ENCODE results near the gene WHRN.
A peak's percentile ranks its signal among the peaks of the same experiment; 100 is the strongest.

The WHRN gene

GRCh38 chr9:114364134-114365041 lies 140.9 kb downstream of the WHRN start:
- DNase-seq (ENCODE audit: low read depth), result peak; percentile 99

- DNase-seq (ENCODE audit: low read depth), result no peak
Measured at GRCh38 chr9:114363424-114363823, 141.8 kb downstream of the WHRN start.

- no peak for DNase-seq (ENCODE audit: low read depth)
Measured at GRCh38 chr9:114362394-114362793, 142.9 kb downstream of the WHRN start.

GRCh38 chr9:114361542-114361941 lies 143.7 kb downstream of the WHRN start:
- DNase-seq (ENCODE audit: low read depth), result no peak

- no peak for DNase-seq (ENCODE audit: low read depth)
Measured at GRCh38 chr9:114359801-114360200, 145.5 kb downstream of the WHRN start.

GRCh38 chr9:114357911-114358328 lies 147.4 kb downstream of the WHRN start:
- no peak for DNase-seq (ENCODE audit: low read depth)

GRCh38 chr9:114357360-114357759 lies 147.9 kb downstream of the WHRN start:
- DNase-seq (ENCODE audit: low read depth), result no peak

- no peak for DNase-seq (ENCODE audit: low read depth)
Measured at GRCh38 chr9:114356792-114357191, 148.5 kb downstream of the WHRN start.

- DNase-seq (ENCODE audit: low read depth), result no peak
Measured at GRCh38 chr9:114355821-114356220, 149.5 kb downstream of the WHRN start.

Measured in amniotic epithelial cell (primary cell).